Measurements from ENCODE around the gene SFMBT2.

Gene SFMBT2

DNA sequence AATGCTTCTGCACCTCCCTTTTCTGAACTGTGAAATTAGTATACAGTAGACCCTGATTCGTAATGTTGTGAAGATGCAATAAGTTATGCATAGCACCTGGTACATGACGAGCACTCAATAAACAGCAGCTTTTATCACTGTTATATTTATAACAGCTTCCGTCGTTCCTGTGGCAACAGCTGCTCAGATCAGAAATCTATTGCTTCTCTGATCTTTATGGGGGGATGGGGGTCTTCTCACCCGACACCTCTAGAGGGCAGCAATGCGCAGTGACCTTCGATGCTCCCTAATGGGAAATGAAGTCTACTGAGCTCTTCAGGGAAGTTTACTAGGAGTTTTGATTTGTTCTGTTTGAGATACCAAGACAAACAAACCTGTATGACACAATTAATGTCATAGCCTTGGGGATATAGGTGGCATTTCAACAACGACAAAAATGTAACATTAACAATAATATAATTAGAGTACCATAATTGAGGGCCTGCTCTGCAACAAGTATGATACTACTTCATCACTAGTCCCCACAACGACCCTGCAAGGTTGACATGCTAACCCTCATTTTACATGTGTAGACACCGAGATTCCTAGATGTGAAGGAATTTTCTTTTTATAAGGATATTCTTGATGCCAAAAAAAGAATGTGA is 289.6 kb downstream of the SFMBT2 start:
- DNase-seq = no peak

DNA sequence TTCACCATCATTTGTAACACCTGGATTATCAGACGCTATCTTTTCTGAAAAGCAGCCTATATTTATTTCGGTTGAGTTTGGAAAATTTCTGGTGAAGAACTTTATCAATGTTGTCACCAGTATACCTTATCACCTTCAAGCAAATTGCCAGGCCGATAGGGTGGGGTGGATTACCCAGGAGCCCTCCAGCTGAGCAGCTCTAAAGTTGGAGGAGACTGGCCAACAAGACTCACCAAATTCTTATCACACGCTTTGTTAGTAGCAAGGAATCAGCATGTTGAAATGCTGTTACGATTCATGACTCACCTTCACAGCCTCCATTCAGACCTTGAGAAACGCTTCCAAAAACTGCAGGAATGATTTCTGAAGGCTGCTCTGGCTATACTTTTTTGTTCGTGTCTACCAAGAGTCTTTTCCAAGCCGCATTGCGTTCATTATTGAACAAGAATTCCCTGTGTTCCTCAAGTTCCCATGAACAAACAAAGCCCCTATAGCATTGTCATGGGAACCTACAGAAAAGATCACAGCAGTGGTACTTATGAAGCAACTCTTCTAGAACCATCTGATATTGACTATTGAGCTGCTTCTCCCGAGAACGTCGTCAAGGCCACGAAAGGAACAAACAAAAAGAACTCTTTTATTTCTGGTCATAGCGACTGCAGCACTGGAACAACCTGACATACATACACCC is 291.4 kb downstream of the SFMBT2 start:
- no peak for DNase-seq

DNA sequence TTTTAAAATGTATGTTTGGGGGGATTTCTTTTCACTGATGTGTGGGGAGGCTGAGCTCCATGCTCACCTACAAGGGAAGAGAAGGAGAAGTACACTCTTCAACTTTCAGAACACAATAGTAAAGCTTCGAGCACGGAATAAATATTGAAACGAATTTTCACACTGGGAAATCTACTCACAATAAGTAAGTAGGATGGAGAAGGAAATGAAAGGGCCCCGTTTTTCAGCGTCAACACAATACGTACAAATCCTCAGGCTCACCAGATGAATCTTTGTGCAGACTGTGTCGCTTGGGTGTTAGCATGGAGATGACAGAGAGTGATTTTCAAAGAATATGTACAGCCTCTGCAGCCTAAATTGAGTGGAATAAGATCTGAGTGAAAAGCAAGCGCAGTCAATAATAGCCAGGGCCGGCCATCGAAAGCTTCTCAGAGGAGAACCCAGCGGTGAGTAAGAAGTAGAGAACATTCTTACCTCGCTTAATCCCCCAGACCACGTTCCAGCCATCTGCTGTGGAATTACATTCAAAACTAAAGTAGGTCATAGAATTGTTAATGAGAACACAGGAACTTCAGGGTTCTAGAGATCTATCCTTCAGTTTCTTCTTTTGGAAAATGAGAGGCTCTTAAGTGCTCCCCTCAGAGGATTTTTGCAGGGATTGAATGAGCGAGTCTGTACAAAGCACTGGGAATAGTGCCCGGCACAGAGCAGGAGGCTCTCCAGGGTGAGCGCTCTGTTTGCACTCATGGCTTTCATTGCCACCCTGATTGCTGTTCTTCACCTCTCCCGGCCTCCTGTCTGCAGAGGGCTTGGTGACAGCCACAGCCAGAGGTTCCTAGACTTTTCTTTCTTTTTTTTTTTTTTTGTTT is 292.8 kb downstream of the SFMBT2 start:
- no peak for DNase-seq

DNA sequence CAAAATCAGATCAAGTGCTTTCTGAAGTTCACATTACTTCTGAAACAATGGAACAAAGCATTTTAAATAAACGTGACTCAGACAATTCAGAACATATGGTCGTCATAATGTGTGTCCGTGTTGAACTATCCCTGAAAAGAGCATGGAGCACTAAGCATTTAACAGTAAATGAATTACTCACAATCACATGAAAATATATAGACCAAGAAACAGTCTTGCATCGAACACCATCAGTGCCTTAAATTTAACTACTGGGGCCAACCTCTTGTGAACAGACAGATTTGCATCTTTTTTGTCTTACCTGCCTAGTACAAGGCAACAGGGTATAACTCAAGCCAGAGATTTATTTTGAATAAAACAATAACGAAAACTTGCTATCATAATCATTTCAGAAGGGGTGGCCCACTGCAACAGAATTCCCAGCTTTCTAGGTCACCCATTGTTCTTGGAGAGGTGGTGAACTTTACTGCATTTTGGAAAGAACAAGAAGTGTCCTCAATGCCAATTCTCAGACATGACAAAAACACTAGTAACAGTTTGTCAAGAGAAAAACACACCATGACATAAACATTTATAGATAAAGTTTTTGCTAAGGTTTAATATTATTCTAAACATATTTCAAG is 293.5 kb downstream of the SFMBT2 start:
- DNase-seq = no peak

DNA sequence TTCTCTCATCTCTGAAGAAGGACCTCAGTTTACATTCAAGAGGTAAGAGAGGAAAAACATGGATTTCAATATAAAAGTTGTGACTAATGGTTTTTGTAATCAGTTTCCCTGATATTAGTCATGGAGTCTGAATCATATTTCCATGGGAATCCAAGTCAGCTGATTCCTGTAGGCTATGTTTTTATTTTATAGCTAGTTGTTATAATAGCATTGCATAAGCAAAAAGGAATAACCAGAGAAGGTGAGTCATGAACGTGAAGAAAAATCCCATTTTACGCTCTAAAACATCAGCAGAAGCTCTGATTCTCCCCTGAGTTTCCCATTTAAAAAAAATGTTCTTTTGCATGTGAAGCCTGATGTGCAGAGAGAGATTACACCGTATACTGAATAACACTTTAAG is 299.3 kb downstream of the SFMBT2 start:
- no peak for DNase-seq

DNA sequence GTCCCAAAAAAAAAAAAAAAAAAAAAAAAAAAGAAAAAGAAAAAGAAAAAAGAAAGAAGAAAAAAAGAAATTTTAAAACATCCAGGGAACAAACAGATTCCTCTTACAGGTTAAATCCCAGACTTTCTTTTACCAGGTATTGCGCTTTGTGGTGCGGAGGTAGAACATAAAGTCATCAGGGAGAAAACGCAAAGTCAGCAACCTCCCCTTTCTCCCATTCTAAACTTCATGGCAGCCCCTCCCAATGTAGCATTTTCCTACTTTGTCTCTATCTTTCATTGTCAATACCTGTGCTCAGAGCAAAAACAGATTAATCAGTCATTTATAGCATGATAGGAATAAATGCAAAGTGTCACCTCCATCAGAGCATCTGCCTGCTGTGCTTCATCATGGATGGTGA is 299.7 kb downstream of the SFMBT2 start:
- DNase-seq = no peak

All from COR-L47 (cell line).